Measurements from ENCODE around the gene PDE4D. TPM values are rescaled to one million over a fixed set of nuclear protein-coding genes. Genes with fewer than 3 reads are reported as not detected.
A peak's percentile ranks its signal among the peaks of the same experiment; 100 is the strongest.

Gene PDE4D
- total and polyA plus RNA-seq, 8 donors = 1.5 to 7.1 (median 3.1) TPM

GRCh38 chr5:59462956-59463355, 430.6 kb downstream of the PDE4D start:
- Histone ChIP-seq H3K4me3 (no peak overlapping the region), H3K9me3 (no peaks in the 10 kb centered on the region), H3K4me1 (peaks cover 13 to 31% (median 22%) of the 10 kb centered on the region in 3 donors), H3K27ac (no peak overlapping the region), H3K36me3 (no peaks in the 10 kb centered on the region), H3K27me3 (no peaks in the 10 kb centered on the region)
- TF ChIP-seq, protein P1, sequence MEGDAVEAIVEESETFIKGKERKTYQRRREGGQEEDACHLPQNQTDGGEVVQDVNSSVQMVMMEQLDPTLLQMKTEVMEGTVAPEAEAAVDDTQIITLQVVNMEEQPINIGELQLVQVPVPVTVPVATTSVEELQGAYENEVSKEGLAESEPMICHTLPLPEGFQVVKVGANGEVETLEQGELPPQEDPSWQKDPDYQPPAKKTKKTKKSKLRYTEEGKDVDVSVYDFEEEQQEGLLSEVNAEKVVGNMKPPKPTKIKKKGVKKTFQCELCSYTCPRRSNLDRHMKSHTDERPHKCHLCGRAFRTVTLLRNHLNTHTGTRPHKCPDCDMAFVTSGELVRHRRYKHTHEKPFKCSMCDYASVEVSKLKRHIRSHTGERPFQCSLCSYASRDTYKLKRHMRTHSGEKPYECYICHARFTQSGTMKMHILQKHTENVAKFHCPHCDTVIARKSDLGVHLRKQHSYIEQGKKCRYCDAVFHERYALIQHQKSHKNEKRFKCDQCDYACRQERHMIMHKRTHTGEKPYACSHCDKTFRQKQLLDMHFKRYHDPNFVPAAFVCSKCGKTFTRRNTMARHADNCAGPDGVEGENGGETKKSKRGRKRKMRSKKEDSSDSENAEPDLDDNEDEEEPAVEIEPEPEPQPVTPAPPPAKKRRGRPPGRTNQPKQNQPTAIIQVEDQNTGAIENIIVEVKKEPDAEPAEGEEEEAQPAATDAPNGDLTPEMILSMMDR (IDR thresholded peaks at IDR 0.05) = no peak
- intact Hi-C loops (cut with DNase I) = no loop called here
- no peak for ATAC-seq
- FAIRE-seq = no peak
- DNase-seq = no peak
- WGBS, 2 donors = 91 to 92% methylated on average over 1 of the region's 1 CpG

GRCh38 chr5:59460368-59461153, 433.0 kb downstream of the PDE4D start:
- Histone ChIP-seq H3K27me3 (no peaks in the 10 kb centered on the region), H3K36me3 (no peaks in the 10 kb centered on the region), H3K27ac (no peak overlapping the region), H3K4me3 (no peak overlapping the region), H3K9me3 (no peaks in the 10 kb centered on the region), H3K4me1 (peaks cover 13 to 31% (median 23%) of the 10 kb centered on the region in 3 donors)
- WGBS, 2 donors = 62 to 69% methylated on average over 4 of the region's 4 CpGs
- ATAC-seq = peak in 3 of 4 donors; percentile 40 to 61 (median 45)
- no peak for DNase-seq
- intact Hi-C loops (cut with DNase I) = no loop called here
- no peak for FAIRE-seq
- TF ChIP-seq, protein P1 (IDR thresholded peaks at IDR 0.05) = no peak

GRCh38 chr5:59458966-59459729, 434.4 kb downstream of the PDE4D start:
- no peaks in the 10 kb centered on the region for H3K27me3 ChIP-seq
- FAIRE-seq (peak; percentile 73), ATAC-seq (peak in 3 of 4 donors; percentile 72 to 86 (median 75)), DNase-seq (no peak)
- peaks cover 13 to 31% (median 23%) of the 10 kb centered on the region in 3 donors for H3K4me1 ChIP-seq
- WGBS, 2 donors = 13 to 22% methylated on average over 3 of the region's 3 CpGs
- no peaks in the 10 kb centered on the region for H3K36me3 ChIP-seq
- intact Hi-C loops (cut with DNase I) = no loop called here
- TF ChIP-seq, protein P1 (IDR thresholded peaks at IDR 0.05) = no peak
- H3K9me3 ChIP-seq = no peaks in the 10 kb centered on the region
- H3K27ac ChIP-seq = peak overlapping the region in 2 of 4 donors; percentile 22 to 43
- H3K4me3 ChIP-seq = no peak overlapping the region

- intact Hi-C loops (cut with DNase I) = no loop called here
- Histone ChIP-seq H3K4me1 (peaks cover 13 to 31% (median 23%) of the 10 kb centered on the region in 3 donors), H3K36me3 (no peaks in the 10 kb centered on the region), H3K9me3 (no peaks in the 10 kb centered on the region), H3K4me3 (no peak overlapping the region), H3K27ac (peak overlapping the region in 2 of 4 donors; percentile 22 to 43), H3K27me3 (no peaks in the 10 kb centered on the region)
- 18 to 19% methylated on average over 4 of the region's 4 CpGs for WGBS, 2 donors
- peak in 3 of 4 donors; percentile 54 to 74 (median 65) for ATAC-seq
- no peak for DNase-seq
- TF ChIP-seq, protein P1 (IDR thresholded peaks at IDR 0.05) = no peak
- FAIRE-seq = no peak
These were observed 435.2 kb downstream of the PDE4D start for GRCh38 chr5:59458321-59458720.

Data from pancreas (tissue), 10 donors.